HG03135 (cell line): ENCODE measurements around the gene OR6A2.

Experiments
- ATAC-seq: cut with Tn5 transposase; IDR thresholded peaks from one replicate; pipeline ENCODE4 v1.9.1; 2021; ENCODE audit warnings: mild to moderate bottlenecking, moderate library complexity; ENCODE audit not compliant: unreplicated experiment

OR6A2 gene

DNA sequence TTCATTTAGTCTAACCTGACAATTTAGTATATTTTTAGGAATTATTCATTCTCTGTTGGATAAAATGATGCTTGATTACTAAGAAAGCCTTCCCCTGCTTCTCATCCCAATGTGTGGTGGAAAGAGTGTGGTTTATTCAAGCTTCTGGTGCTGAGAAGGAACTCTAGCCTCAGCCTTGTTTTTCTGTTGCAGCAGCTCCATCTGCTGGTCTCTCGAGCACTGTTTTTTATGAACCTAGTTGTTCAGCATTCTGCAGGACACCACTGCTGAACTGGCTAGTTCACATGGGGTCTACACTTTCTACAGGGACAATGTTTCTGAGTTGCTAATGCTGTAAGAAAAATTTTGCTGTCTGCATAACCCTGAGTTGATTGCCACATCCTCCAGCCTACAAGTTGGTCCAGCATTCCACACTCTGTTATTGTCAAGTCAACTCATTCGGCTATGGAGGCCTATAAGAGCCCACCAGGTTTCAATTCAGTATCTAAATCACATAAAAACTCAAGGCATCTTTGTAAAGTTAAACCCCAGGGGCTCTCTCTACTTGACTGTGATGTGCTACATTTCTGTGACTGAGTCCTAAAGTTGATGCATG, 42.0 kb downstream of the OR6A2 start:
- no peak for ATAC-seq

DNA sequence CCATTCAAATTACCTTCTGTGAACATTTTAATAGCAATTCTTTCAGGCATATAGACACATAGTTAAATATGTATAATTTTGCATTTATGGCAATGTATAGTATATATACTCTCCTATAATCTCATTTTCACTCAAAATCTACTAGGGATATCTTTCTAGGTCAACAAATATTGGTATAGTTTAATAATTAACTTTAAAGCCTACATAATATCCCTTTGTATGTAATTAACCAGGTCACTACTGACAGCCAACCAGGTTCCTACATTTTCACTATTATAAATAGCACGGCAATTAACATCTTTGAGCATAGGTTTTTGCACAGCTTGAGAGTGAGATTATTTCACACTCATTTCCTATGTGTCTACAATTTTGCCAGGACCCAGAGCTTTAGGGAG, 43.5 kb downstream of the OR6A2 start:
- ATAC-seq = no peak

DNA sequence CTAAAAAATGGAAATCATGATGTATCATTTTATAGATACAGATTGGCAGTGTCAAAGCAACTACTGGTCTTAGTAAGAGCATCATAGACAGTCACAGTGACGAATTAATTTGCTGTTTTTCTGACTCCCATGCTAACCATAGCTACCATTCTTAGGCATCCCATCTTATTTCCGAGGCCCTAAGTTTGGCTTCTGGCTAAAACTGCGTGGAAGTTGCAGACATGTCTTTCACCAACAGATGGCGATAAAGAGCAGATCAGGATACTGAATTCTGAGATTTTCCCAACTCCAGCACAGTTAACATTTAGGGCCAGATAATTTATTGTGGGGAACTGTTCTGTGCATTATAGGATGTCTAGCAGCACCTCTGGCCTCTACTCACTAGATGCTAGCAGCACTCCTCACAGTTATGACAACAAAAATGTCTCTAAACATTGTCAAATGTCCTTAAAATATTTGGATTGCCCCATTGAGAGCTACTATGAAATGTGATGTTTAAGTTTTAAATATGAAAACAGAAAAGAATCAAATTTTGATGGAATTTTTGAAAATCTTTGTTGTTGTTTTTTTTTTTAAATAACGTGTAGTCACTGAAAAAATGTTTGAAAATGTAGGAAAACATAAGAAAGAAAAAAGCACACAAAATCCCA, 44.1 kb downstream of the OR6A2 start:
- ATAC-seq = no peak

DNA sequence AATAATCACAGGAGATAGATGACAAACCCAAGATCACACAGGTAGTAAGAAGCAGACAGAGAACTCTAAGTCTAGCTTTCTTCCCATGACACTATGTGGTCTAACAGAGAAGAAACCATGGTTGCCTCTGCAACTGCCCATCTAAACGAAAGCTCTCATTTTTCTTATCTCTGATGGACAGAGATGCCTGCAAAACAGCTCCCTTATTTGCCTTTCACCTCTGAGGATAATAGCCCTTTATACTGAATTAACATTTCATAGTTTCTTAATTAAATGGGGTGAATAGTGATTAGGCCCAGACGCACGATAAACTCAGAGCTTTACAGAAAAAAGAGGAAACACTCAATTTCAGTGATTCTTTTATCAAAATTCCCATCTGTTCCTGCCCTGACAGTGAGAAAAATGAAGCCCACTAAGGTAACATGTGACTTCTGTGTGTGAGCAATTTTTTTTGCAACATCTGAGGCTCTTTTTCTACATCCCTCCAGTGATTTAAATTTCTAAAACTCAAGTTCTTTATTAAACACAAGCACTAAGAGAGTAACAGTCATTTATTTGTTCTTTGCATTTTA, 52.3 kb downstream of the OR6A2 start:
- ATAC-seq = no peak

DNA sequence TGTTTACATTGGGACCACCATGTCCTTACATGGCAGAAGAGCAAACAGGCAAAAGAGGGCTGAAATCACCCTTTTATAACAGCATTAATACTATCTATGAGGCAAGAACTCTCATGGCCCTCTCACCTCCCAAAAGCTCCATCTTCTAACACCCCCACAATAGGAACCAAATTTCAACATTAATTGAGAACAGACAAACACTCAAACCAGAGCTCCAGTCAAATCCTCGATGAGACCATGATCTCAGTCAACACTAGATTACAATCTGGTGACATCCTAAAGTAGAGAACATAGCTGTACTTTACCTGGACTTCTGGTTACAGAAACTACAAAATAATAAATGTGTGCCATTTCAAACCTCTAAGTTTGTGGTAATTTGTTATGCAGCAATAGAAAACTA, 52.9 kb downstream of the OR6A2 start:
- ATAC-seq = no peak

DNA sequence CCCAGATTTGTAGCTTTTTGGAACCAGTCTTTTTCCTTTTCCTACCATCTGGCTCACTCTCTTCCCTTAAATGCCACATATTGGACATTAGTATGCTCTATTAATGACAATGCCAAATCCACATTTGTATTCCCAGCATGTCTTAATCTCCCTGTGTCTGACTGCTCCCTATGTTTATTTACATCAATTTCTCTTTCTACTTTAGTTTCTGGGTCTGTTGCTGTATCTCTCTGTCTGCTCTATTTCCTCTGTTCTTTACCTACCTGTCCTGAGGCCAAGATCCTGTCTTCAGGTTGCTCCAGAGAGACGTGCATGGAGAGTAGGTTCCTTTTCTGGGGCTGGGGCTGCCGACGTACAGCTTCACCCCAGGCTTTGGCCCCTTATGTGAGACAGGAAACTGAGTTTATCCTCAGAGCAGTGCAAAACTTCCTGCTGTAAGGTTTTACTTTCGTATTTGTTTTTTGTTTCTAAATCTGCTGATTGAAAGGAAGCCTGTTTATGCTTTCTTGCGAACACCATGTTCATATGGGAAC, 53.3 kb downstream of the OR6A2 start:
- peak; percentile 85 for ATAC-seq

DNA sequence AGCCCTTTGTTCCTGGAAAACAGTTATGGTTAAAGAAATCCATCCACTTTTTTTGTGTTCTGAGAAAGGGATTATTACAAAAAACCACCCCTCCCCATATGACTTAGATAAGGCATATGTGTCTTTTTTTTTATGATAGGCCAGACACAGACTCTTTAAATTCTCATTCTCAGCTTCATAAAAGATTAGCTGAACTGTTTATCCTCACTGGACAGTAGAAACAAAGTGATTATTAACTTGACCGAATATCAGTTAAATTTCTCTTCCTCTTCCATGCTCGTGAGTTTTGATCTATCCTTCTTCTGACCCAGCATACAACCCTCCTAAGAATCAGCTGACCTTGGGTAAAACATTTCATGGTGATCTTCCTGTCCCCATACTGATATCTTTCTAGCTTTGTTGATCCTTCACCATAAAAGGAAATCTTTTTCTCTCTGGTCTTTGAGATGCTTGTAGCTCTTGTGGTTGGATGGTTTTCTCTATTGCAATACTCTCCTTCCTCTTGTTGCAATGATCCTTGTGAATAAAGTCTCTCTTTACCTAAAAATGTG, 53.9 kb downstream of the OR6A2 start:
- no peak for ATAC-seq

DNA sequence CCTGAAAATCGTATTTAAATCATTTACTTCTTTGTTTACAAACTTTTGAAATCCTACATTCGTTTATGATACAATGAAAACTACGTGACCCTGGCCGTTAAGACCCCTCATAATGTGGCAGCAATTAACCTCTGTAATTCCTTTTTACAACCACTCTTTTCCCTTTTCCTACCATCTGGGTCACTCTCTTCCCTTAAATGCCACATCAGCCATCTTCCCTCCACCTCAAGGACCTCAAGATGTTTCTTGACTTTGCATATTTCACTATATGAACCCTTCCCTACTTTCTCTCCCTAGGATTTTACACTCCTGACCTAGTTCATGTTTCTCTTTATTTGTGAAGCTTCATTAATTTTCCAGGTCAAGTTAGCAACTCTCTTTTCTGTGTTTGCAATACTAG, 54.5 kb downstream of the OR6A2 start:
- ATAC-seq = no peak

DNA sequence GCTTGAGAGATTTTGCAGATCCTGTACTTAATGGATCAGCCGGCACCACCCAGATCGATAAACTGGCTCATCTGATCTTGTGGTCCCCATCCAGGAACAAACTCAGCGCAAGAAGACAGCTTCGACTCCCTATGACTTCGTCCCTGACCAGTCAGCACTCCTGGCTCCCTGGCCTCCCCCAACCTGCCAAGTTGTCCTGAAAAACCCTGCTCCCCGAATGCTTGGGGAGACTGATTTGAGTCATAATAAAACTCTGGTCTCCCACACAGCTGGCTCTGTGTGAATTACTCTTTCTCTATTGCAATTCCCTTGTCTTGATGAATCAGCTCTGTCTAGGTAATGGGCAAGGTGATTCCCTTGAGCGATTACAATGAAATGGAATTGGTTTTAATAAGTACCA, 57.2 kb downstream of the OR6A2 start:
- no peak for ATAC-seq
